GM12872 (cell line): Measurements from ENCODE around the gene DTNB.

Source experiments
- CTCF ChIP-seq: IDR thresholded peaks from 3 replicates; pipeline ENCODE4 v1.5.1; 2011; ENCODE audit warnings: low read depth, mild to moderate bottlenecking, low read length, moderate library complexity; ENCODE audit not compliant: insufficient read depth

The DTNB gene

GRCh38 chr2:25400576-25401216 is 272.7 kb downstream of the DTNB start:
- no peak for TF ChIP-seq CTCF

- no peak for TF ChIP-seq CTCF
Observed at GRCh38 chr2:25400169-25400568, 273.2 kb downstream of the DTNB start.

- no peak for TF ChIP-seq CTCF
Observed at GRCh38 chr2:25398534-25398933, 274.8 kb downstream of the DTNB start.

- TF ChIP-seq CTCF = no peak
Observed at GRCh38 chr2:25397777-25398176, 275.6 kb downstream of the DTNB start.

GRCh38 chr2:25389161-25389560 is 284.2 kb downstream of the DTNB start:
- no peak for TF ChIP-seq CTCF

GRCh38 chr2:25388491-25388890 is 284.9 kb downstream of the DTNB start:
- TF ChIP-seq CTCF = no peak

GRCh38 chr2:25387876-25388449 is 285.4 kb downstream of the DTNB start:
- TF ChIP-seq CTCF = no peak
